Skeletal muscle cell (primary cell): ENCODE results near the gene TTC28.
"Not testable (repeated sequence)": the region's sequence is repeated elsewhere in the genome, so short reads cannot be mapped to it uniquely, and the experiment has no call there.

Experiments used
- DNase-seq: peaks from one replicate; pipeline ENCODE4 v3.0.0-alpha.2; 2010; ENCODE audit warnings: low read depth
- H3K4me3 ChIP-seq: 2 replicates; pipeline ENCODE4 v1.5.1; 2011; ENCODE audit warnings: low read depth, mild to moderate bottlenecking, control low read depth, low read length, moderate library complexity

TTC28 gene

GRCh38 chr22:28395920-28396753 lies 283.5 kb downstream of the TTC28 start:
- no peak for DNase-seq
- no peak overlapping the region for H3K4me3 ChIP-seq

GRCh38 chr22:28395520-28395919 lies 284.1 kb downstream of the TTC28 start:
- DNase-seq = no peak
- H3K4me3 ChIP-seq = no peak overlapping the region

GRCh38 chr22:28394513-28395110 lies 285.0 kb downstream of the TTC28 start:
- H3K4me3 ChIP-seq = no peak overlapping the region
- no peak for DNase-seq

- no peak overlapping the region for H3K4me3 ChIP-seq
- DNase-seq = no peak
These were observed 298.0 kb downstream of the TTC28 start for GRCh38 chr22:28381429-28382167.

GRCh38 chr22:28379951-28380350 lies 299.7 kb downstream of the TTC28 start:
- no peak for DNase-seq
- no peak overlapping the region for H3K4me3 ChIP-seq

- H3K4me3 ChIP-seq = no peak overlapping the region
- no peak for DNase-seq
These were observed 300.4 kb downstream of the TTC28 start for GRCh38 chr22:28379075-28379779.

GRCh38 chr22:28375761-28376534 lies 303.7 kb downstream of the TTC28 start:
- no peak for DNase-seq

GRCh38 chr22:28373831-28374230 lies 305.8 kb downstream of the TTC28 start:
- H3K4me3 ChIP-seq = no peak overlapping the region
- DNase-seq = no peak

More at GRCh38 chr22:28375761-28376534, 303.7 kb downstream of the TTC28 start:
- no peak overlapping the region for H3K4me3 ChIP-seq

- DNase-seq = no peak
- H3K4me3 ChIP-seq = no peak overlapping the region
These were observed 309.8 kb downstream of the TTC28 start for GRCh38 chr22:28369854-28370253.

- H3K4me3 ChIP-seq = no peak overlapping the region
- no peak for DNase-seq
These were observed 312.8 kb downstream of the TTC28 start for GRCh38 chr22:28366856-28367255.

- DNase-seq = no peak
- no peak overlapping the region for H3K4me3 ChIP-seq
These were observed 314.3 kb downstream of the TTC28 start for GRCh38 chr22:28365371-28365770.

GRCh38 chr22:28364105-28364504 lies 315.5 kb downstream of the TTC28 start:
- not testable (repeated sequence) for H3K4me3 ChIP-seq, DNase-seq

GRCh38 chr22:28360939-28361338 lies 318.7 kb downstream of the TTC28 start:
- DNase-seq = no peak
- H3K4me3 ChIP-seq = no peak overlapping the region

GRCh38 chr22:28358312-28358711 lies 321.3 kb downstream of the TTC28 start:
- no peak for DNase-seq
- H3K4me3 ChIP-seq = no peak overlapping the region

GRCh38 chr22:28357193-28357592 lies 322.4 kb downstream of the TTC28 start:
- no peak for DNase-seq
- H3K4me3 ChIP-seq = no peak overlapping the region

- no peak overlapping the region for H3K4me3 ChIP-seq
- no peak for DNase-seq
These were observed 328.2 kb downstream of the TTC28 start for GRCh38 chr22:28351476-28351875.

- no peak for DNase-seq
- H3K4me3 ChIP-seq = no peak overlapping the region
These were observed 330.7 kb downstream of the TTC28 start for GRCh38 chr22:28348613-28349609.

GRCh38 chr22:28346308-28346707 lies 333.3 kb downstream of the TTC28 start:
- no peak for DNase-seq
- H3K4me3 ChIP-seq = no peak overlapping the region
